Fibroblast of peridontal ligament (primary cell): ENCODE data around the gene RCAN2.

Source experiments
- DNase-seq: peaks from one replicate; pipeline ENCODE4 v3.0.0-alpha.2; 2010; ENCODE audit errors: extremely low read depth

The RCAN2 gene

GRCh38 chr6:46491628-46492547 lies 639 bp upstream of the RCAN2 start:
- DNase-seq = peak; percentile 37

DNA sequence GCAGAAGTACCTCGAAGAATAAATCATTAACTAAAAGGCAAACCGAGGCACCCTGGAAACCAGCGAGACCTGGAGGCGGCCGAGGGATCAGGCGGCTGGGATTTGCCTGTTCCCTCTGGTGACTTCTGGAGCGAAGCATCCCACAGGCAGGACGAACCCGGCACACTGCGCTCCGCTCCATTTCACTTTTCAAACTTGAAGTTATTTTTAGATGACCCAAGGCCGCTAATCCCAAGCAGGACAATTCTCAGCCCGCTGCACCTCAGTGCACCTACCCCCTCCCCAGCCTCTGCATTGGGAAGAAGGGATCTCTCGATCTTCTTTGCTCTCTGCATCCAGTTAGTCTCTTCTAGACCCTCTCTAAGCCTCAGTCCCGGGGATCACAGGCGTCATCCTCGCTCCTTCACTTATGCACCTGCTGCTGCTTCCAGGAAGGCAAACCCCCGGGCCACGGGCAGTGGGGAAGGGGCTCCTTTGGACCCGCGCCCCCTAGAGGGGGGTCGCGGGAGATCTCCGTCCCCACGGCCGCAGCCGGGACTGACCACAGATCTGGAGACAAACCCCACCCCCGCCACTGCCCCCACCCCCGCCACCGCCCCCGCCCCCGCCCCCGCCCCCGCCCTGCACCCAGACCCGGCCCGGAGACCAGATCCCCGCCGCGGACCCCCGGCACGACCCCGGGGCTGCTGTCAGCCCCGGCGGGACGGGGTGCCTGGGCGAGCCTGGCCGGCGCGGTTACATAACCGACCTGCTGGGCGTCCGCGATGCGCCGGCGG lies 636 bp downstream of the RCAN2 start:
- DNase-seq = no peak

- DNase-seq = no peak
Measured at GRCh38 chr6:46486181-46486580, 5.1 kb downstream of the RCAN2 start.

GRCh38 chr6:46484081-46484820 lies 7.0 kb downstream of the RCAN2 start:
- DNase-seq = no peak

DNA sequence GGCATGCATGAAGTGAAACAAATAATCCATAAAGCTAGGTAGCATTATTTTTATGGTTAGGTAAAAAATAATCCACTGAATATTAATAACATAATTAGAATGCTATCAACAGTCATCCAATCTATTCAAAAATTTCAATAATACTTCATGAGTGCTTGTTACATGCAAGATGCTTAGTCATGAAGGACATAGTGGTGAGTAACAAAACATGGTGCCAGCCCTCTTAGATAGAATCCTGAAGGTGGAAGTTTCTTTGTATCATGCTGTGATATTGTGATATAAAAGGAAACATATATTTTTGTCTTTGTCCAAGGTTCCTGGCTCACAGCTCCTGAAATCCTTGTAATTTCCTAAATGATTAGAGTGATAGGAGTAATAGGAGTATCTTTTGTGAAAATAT lies 14.9 kb downstream of the RCAN2 start:
- DNase-seq = no peak

DNA sequence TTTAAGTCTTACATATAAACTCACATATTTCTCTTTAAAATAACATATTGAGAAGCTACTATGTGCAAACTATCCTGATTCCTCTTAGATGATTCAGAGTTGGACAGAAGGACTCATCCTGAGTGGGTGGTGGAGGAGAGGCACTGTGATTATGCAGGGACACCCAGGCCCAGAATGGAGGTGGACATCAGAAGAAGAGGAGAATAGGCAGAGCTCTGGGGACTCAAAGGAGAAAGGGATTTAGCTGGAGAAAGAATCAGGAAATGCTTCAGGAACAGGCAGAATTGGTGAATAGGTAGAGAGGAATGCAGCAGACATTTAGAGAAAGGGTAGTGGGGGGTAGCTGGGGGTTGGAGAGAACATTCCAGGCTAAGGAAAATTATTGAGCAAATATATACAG lies 17.4 kb downstream of the RCAN2 start:
- peak; percentile 18 for DNase-seq

GRCh38 chr6:46472243-46472642 lies 19.0 kb downstream of the RCAN2 start:
- DNase-seq = no peak

- no peak for DNase-seq
Measured at GRCh38 chr6:46469021-46469420, 22.2 kb downstream of the RCAN2 start.

GRCh38 chr6:46468403-46469010 lies 22.7 kb downstream of the RCAN2 start:
- DNase-seq = no peak

DNA sequence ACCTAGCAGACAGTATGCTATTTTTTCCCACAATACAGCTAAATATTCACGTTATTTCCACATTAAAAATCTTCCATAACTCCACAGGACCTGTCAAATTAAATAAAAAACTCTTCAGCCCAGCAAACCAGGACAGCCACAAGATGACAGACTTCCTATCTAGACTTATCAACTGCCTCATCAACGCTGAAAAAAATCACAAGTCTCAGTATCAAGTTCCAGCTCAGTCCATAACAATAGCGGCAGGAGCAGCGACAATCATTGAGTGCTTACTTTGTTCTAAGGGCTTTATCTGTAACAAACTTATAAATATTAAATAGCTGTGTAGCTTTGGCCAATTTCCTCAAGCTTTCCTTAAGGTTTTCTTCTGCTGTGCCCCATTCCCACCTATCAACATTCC lies 24.7 kb downstream of the RCAN2 start:
- no peak for DNase-seq

DNA sequence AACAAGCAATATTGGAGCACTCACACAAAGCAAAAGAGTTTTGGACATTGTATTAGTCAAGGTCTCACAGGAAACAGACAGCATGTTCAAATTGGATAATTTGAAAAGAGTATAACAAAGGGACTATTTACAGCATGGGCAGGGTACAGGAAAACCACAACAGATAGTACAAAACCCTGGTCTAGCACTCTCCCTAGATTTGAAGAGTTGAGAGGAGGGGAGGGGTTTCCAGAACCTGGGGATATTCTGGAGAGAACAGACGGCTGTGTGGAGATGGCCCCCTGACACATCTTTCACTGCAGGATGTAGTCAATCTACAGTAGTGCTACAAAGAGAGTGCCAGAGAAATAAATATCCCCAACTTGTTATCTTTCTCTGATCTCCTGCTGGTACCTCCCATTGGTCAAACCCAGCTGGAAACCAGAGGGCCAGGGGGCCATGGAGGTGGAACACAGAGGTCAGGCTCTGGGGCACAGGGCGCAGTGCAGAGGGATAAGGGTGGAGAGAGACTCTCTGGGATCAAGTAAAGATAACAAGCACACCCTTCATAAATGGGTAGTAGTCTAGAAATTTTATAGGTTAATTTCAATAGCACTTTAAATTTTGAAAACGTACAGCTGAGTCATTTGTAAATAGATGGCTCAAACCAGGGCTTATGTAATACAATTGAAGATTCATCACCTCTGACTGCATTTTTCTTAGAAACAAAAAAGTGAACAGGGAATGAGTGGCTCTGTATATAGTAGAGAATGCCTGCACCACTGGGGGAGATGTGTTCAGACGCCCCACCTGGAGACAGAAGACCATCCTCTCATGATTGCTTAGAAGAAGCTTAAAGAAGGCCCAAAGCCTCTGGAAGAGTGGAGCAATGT lies 25.7 kb downstream of the RCAN2 start:
- DNase-seq = peak; percentile 34

DNA sequence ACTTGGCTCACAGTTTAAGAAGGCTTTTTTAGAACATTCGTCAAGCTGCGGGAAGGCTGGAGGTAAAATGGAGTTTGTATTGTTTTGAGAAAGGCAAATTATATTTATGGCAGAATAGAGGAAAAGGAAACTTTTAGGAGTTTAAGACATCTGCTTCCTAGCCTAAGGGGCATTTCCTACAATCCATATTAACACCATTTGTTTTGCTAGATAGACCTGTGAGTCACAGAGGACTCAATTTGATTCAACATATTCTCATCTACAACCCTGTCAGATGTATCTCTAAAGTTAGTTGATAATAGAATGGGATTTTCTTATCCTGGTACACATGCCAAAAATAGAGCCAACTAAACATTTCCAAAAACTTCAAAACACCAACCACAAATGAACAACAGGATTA lies 35.0 kb downstream of the RCAN2 start:
- no peak for DNase-seq

DNA sequence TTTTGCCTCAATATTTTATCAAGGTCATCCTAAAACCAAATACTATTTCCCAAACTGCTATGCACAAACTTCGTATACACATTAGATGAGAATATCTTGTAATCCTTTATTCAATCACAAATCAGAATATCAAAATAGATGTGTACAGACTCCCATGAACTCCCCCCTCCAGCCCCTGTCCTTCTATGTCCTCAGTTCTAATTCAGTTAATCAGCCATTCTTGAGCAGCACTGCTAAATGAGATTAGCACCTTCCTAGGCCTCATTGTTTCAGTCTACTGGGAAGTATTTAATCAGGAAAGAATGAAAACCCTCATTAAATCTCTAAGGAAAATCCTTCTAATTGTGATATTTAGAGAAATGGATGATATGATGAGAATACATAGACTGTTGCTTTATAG lies 36.6 kb downstream of the RCAN2 start:
- DNase-seq = no peak

DNA sequence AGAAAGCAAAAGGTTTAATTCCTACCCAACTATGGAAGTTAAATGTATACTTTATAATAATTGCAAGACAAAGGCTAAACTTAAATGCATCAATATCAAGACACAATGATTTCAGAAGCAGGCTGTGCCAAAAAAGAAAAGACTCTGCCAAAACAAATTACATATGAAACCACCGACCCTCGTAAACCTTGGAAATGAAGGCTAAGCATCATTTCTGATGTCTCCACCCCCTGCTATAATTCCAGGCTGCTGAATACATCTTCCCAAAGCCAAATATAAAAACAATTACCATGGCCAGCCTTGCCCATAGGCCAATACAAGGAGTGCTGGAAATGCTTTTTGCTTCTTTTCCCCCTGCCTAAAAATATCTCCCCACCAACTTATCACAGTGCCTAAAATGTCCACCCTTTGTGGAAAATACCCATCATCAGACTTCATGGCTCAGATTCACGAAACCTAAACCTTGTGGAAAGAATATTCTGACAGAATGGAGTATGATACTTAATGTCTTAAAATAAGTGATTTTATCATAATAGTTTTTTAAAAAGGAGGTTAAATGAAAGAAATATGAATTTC lies 37.4 kb downstream of the RCAN2 start:
- peak; percentile 91 for DNase-seq

GRCh38 chr6:46453216-46453615 lies 38.0 kb downstream of the RCAN2 start:
- DNase-seq = peak; percentile 98

DNA sequence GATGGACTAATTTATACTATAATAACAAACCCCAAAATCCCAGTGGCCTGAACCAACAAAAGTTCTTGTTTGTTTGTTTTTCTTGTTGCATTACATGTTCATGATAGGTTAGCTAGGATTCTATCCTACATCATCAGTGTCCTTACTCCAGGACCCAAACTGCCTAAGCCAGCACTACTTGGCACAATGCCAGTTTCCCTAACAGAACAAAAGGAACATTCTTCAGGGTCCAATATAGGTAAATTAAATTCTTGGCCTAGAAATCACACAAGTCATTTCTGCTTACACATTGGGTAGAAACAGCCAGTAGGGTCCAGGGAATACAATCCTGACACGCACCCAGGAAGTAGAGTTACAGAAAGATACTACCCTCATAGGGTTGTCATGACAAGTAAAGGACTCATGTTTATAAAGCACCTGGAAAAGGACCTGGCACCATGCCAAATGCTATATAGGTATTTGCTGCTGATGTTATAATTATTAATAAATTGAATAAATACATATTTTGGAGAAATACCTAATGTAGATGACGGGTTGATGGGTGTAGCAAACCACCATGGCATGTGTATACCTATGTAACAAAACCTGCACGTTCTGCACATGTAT lies 38.8 kb downstream of the RCAN2 start:
- peak; percentile 17 for DNase-seq

DNA sequence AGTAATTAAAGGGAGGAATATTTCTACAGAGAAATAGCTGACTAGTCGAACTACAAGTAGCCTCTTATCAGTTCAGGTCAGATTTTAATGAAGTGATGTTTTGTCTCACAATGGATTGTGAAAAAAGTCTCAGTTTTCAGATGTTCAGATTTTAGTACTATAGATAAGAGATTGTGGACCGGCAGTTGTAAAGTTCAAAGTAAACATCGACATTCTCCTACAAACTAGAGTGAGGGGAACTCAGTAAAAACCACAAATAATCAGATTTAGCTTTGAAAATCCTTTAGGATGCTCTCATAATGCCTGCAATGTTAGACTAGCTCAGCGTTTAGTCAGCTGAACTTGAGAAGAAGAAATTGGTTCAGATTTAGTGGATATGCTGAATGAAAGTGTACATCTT lies 39.9 kb downstream of the RCAN2 start:
- DNase-seq = peak; percentile 36

- no peak for DNase-seq
Measured at GRCh38 chr6:46444772-46445454, 46.3 kb downstream of the RCAN2 start.

DNA sequence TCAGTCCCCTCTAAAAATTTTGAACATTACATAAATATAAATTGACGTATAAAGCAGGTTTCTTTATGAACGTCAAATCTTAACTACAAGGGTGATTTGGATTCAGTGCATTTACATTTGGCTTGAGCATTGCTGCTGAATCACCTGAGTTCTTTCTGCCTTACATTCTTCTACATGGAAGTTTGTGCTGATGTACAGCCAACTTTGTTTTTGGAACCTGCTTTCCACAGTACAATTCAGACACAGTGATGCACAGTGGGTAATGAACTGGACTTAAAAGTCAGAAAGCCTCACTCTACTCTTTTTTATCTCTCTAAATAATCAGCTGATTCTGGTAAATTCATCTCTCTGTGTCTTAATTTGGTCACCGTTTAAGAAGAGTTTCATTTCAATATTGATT lies 47.6 kb downstream of the RCAN2 start:
- no peak for DNase-seq
